K562 (cell line): ENCODE measurements around the gene IARS1. TPM values are rescaled to one million over a fixed set of nuclear protein-coding genes. Genes with fewer than 3 reads are reported as not detected.

ENCODE experiments used
- ARNT ChIP-seq, 2 experiments: fragments of 450-650 bp; IDR thresholded peaks; 2 replicates each; pipeline ENCODE4 v1.6.1; 2016; ENCODE audit warnings: mild to moderate bottlenecking in 1 of 2
- ELK3 ChIP-seq: fragments of 450-650 bp; formaldehyde crosslinking; IDR thresholded peaks from 2 replicates; pipeline ENCODE4 v1.4.0; 2020; ENCODE audit warnings: mild to moderate bottlenecking
- HLTF ChIP-seq: fragments of 450-650 bp; IDR thresholded peaks from 2 replicates; pipeline ENCODE4 v1.6.1; 2016
- PKNOX1 ChIP-seq: fragments of 450-650 bp; IDR thresholded peaks from 2 replicates; pipeline ENCODE4 v1.6.1; 2016
- POLR2B ChIP-seq: fragments of 450-650 bp; IDR thresholded peaks from 2 replicates; pipeline ENCODE4 v1.6.1; 2018; ENCODE audit warnings: low read depth; ENCODE audit not compliant: partially characterized antibody
- RREB1 ChIP-seq: fragments of 250-450 bp; sonication (Bioruptor Pico); IDR thresholded peaks from 2 replicates; pipeline ENCODE4 v1.4.0; 2020
- TAF15 ChIP-seq: fragments of 200-400 bp; formaldehyde crosslinking; IDR thresholded peaks from 2 replicates; pipeline ENCODE4 v1.6.1; 2017; ENCODE audit warnings: mild to moderate bottlenecking, low read depth, low read length, moderate library complexity
- TEAD2 ChIP-seq: fragments of 450-650 bp; IDR thresholded peaks from 2 replicates; pipeline ENCODE4 v1.6.1; 2016; ENCODE audit warnings: missing genetic modification characterization, control low read depth, missing compliant biosample characterization
- TSHZ1 ChIP-seq: fragments of 250-450 bp; sonication (Bioruptor Pico); IDR thresholded peaks from 2 replicates; pipeline ENCODE4 v1.4.0; 2020; ENCODE audit warnings: mild to moderate bottlenecking, moderate library complexity
- polyA plus RNA-seq, 8 experiments: library from polyadenylated mRNA; depleted of rRNA in 4 of 8; stranded (reverse) in 5 of 8; unstranded in 3 of 8; fragments of >200 nt; fragmentation: Nextera tagmentation in 2 of 8; fragmentation: Illumina TruSeq in 1 of 8; extraction: Ambion mirVana in 2 of 8; extraction: Trizol in 1 of 8; gene quantifications; 2 replicates each; pipeline versions ENCODE4 v1.2.1 to v1.2.3, GENCODE V29; 2011 to 2014; ENCODE audit warnings: inconsistent platforms in 1 of 8, missing spikeins in 1 of 8
- total RNA-seq, 7 experiments: library from RNA; depleted of rRNA in 6 of 7; stranded (reverse); fragments of >200 nt in 6 of 7; fragmentation: Illumina TruSeq in 2 of 7; extraction: Trizol in 2 of 7; gene quantifications; 2 replicates each; pipeline versions ENCODE4 v1.2.1 to v1.2.3, GENCODE V29; 2011 to 2021; ENCODE audit warnings: low replicate concordance in 1 of 7
- TF ChIP-seq, protein P1 (sequence below): sonication (generic); formaldehyde crosslinking; IDR thresholded peaks from 2 replicates; pipeline ENCODE4 v1.8.0; 2022; ENCODE audit warnings: missing genetic modification reagents, mild to moderate bottlenecking, borderline replicate concordance
- TF ChIP-seq, protein P2 (sequence below): sonication (generic); formaldehyde crosslinking; IDR thresholded peaks from 2 replicates; pipeline ENCODE4 v1.8.1; 2023; ENCODE audit warnings: mild to moderate bottlenecking, missing genetic modification reagents

Gene IARS1
- total and polyA plus RNA-seq, 9 of the 15 experiments (the other 6 are each of a cell fraction or from before 2014, with no cell fraction given): 119 to 371 (median 234) TPM

- TF ChIP-seq, protein P1, sequence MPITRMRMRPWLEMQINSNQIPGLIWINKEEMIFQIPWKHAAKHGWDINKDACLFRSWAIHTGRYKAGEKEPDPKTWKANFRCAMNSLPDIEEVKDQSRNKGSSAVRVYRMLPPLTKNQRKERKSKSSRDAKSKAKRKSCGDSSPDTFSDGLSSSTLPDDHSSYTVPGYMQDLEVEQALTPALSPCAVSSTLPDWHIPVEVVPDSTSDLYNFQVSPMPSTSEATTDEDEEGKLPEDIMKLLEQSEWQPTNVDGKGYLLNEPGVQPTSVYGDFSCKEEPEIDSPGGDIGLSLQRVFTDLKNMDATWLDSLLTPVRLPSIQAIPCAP (CRISPR knock-in tag): no peak
- TF ChIP-seq ELK3 (CRISPR knock-in tag) (no peak), TEAD2 (tag) (no peak), RREB1 (CRISPR knock-in tag) (0 out of 2 replicates have a peak, but pooled peaks have one; percentile 14), POLR2B (peak; percentile 73), TAF15 (no peak), TSHZ1 (CRISPR knock-in tag) (no peak), HLTF (peak; percentile 49; the same call in 1 of the 2 replicates), PKNOX1 (peak; percentile 94), ARNT (IDR thresholded peaks at IDR 0.05) (peak; percentile 97 to 98; a peak in 3 of 4 replicates)
- TF ChIP-seq, protein P2, sequence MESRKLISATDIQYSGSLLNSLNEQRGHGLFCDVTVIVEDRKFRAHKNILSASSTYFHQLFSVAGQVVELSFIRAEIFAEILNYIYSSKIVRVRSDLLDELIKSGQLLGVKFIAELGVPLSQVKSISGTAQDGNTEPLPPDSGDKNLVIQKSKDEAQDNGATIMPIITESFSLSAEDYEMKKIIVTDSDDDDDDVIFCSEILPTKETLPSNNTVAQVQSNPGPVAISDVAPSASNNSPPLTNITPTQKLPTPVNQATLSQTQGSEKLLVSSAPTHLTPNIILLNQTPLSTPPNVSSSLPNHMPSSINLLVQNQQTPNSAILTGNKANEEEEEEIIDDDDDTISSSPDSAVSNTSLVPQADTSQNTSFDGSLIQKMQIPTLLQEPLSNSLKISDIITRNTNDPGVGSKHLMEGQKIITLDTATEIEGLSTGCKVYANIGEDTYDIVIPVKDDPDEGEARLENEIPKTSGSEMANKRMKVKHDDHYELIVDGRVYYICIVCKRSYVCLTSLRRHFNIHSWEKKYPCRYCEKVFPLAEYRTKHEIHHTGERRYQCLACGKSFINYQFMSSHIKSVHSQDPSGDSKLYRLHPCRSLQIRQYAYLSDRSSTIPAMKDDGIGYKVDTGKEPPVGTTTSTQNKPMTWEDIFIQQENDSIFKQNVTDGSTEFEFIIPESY (CRISPR knock-in tag): peak; percentile 56; the same call in 1 of the 2 replicates
These were observed 31.9 kb upstream of the IARS1 start, which contains the start of the genes CENPP and NOL8 (continued) for GRCh38 chr9:92325269-92325990.
